ENCODE data around the gene ANXA1.

The ANXA1 gene

GRCh38 chr9:73202980-73203379, 51.3 kb downstream of the ANXA1 start:
- no peak overlapping the region for H3K27ac ChIP-seq (ENCODE audit: insufficient read depth, low read length, poor library complexity, severe bottlenecking)
- H3K4me1 ChIP-seq (ENCODE audit: control insufficient read depth, insufficient read depth, low read length, poor library complexity, severe bottlenecking), result no peaks in the 10 kb centered on the region
- H3K36me3 ChIP-seq (ENCODE audit: control insufficient read depth, insufficient read depth, low read length), result no peaks in the 10 kb centered on the region
- no peak overlapping the region for H3K4me3 ChIP-seq (ENCODE audit: insufficient read depth, low read depth, low read length, poor library complexity, severe bottlenecking)
- no peaks in the 10 kb centered on the region for H3K9me3 ChIP-seq (ENCODE audit: control insufficient read depth, low read length)
- no peaks in the 10 kb centered on the region for H3K27me3 ChIP-seq (replicated peaks; ENCODE audit: control insufficient read depth, insufficient read depth, low read length, poor library complexity, severe bottlenecking)
- DNase-seq, result no peak

GRCh38 chr9:73204936-73205335, 53.3 kb downstream of the ANXA1 start:
- DNase-seq, result no peak
- no peak overlapping the region for H3K27ac ChIP-seq (ENCODE audit: insufficient read depth, low read length, poor library complexity, severe bottlenecking)
- no peaks in the 10 kb centered on the region for H3K27me3 ChIP-seq (replicated peaks; ENCODE audit: control insufficient read depth, insufficient read depth, low read length, poor library complexity, severe bottlenecking)

GRCh38 chr9:73206851-73207250, 55.2 kb downstream of the ANXA1 start:
- H3K27ac ChIP-seq (ENCODE audit: insufficient read depth, low read length, poor library complexity, severe bottlenecking), result no peak overlapping the region
- H3K27me3 ChIP-seq (replicated peaks; ENCODE audit: control insufficient read depth, insufficient read depth, low read length, poor library complexity, severe bottlenecking), result peaks cover 3% of the 10 kb centered on the region
- DNase-seq, result no peak
- no peaks in the 10 kb centered on the region for H3K4me1 ChIP-seq (ENCODE audit: control insufficient read depth, insufficient read depth, low read length, poor library complexity, severe bottlenecking)
- no peak overlapping the region for H3K4me3 ChIP-seq (ENCODE audit: insufficient read depth, low read depth, low read length, poor library complexity, severe bottlenecking)
- no peaks in the 10 kb centered on the region for H3K9me3 ChIP-seq (ENCODE audit: control insufficient read depth, low read length)
- H3K36me3 ChIP-seq (ENCODE audit: control insufficient read depth, insufficient read depth, low read length), result no peaks in the 10 kb centered on the region

More at GRCh38 chr9:73204936-73205335, 53.3 kb downstream of the ANXA1 start:
- Histone ChIP-seq H3K9me3 (ENCODE audit: control insufficient read depth, low read length) (no peaks in the 10 kb centered on the region), H3K4me3 (ENCODE audit: insufficient read depth, low read depth, low read length, poor library complexity, severe bottlenecking) (no peak overlapping the region), H3K36me3 (ENCODE audit: control insufficient read depth, insufficient read depth, low read length) (no peaks in the 10 kb centered on the region), H3K4me1 (ENCODE audit: control insufficient read depth, insufficient read depth, low read length, poor library complexity, severe bottlenecking) (no peaks in the 10 kb centered on the region)

- Histone ChIP-seq H3K27ac (ENCODE audit: insufficient read depth, low read length, poor library complexity, severe bottlenecking) (no peak overlapping the region), H3K27me3 (replicated peaks; ENCODE audit: control insufficient read depth, insufficient read depth, low read length, poor library complexity, severe bottlenecking) (peaks cover 3% of the 10 kb centered on the region), H3K4me1 (ENCODE audit: control insufficient read depth, insufficient read depth, low read length, poor library complexity, severe bottlenecking) (no peaks in the 10 kb centered on the region), H3K4me3 (ENCODE audit: insufficient read depth, low read depth, low read length, poor library complexity, severe bottlenecking) (no peak overlapping the region), H3K36me3 (ENCODE audit: control insufficient read depth, insufficient read depth, low read length) (no peaks in the 10 kb centered on the region), H3K9me3 (ENCODE audit: control insufficient read depth, low read length) (no peaks in the 10 kb centered on the region)
- no peak for DNase-seq
Measured at GRCh38 chr9:73210886-73211666, 59.4 kb downstream of the ANXA1 start.

- DNase-seq, result no peak
- no peak overlapping the region for H3K27ac ChIP-seq (ENCODE audit: insufficient read depth, low read length, poor library complexity, severe bottlenecking)
- H3K9me3 ChIP-seq (ENCODE audit: control insufficient read depth, low read length), result no peaks in the 10 kb centered on the region
- peaks cover 3% of the 10 kb centered on the region for H3K27me3 ChIP-seq (replicated peaks; ENCODE audit: control insufficient read depth, insufficient read depth, low read length, poor library complexity, severe bottlenecking)
- H3K36me3 ChIP-seq (ENCODE audit: control insufficient read depth, insufficient read depth, low read length), result no peaks in the 10 kb centered on the region
- H3K4me3 ChIP-seq (ENCODE audit: insufficient read depth, low read depth, low read length, poor library complexity, severe bottlenecking), result no peak overlapping the region
- no peaks in the 10 kb centered on the region for H3K4me1 ChIP-seq (ENCODE audit: control insufficient read depth, insufficient read depth, low read length, poor library complexity, severe bottlenecking)
Measured at GRCh38 chr9:73213300-73213699, 61.6 kb downstream of the ANXA1 start.

GRCh38 chr9:73215249-73215648, 63.6 kb downstream of the ANXA1 start:
- no peak for DNase-seq
- Histone ChIP-seq H3K9me3 (ENCODE audit: control insufficient read depth, low read length) (no peaks in the 10 kb centered on the region), H3K4me1 (ENCODE audit: control insufficient read depth, insufficient read depth, low read length, poor library complexity, severe bottlenecking) (no peaks in the 10 kb centered on the region), H3K27ac (ENCODE audit: insufficient read depth, low read length, poor library complexity, severe bottlenecking) (no peak overlapping the region), H3K27me3 (replicated peaks; ENCODE audit: control insufficient read depth, insufficient read depth, low read length, poor library complexity, severe bottlenecking) (peaks cover 3% of the 10 kb centered on the region), H3K36me3 (ENCODE audit: control insufficient read depth, insufficient read depth, low read length) (no peaks in the 10 kb centered on the region), H3K4me3 (ENCODE audit: insufficient read depth, low read depth, low read length, poor library complexity, severe bottlenecking) (no peak overlapping the region)

- no peaks in the 10 kb centered on the region for H3K36me3 ChIP-seq (ENCODE audit: control insufficient read depth, insufficient read depth, low read length)
- no peak overlapping the region for H3K4me3 ChIP-seq (ENCODE audit: insufficient read depth, low read depth, low read length, poor library complexity, severe bottlenecking)
- H3K27me3 ChIP-seq (replicated peaks; ENCODE audit: control insufficient read depth, insufficient read depth, low read length, poor library complexity, severe bottlenecking), result no peaks in the 10 kb centered on the region
- H3K27ac ChIP-seq (ENCODE audit: insufficient read depth, low read length, poor library complexity, severe bottlenecking), result no peak overlapping the region
- no peaks in the 10 kb centered on the region for H3K9me3 ChIP-seq (ENCODE audit: control insufficient read depth, low read length)
- no peak for DNase-seq
- no peaks in the 10 kb centered on the region for H3K4me1 ChIP-seq (ENCODE audit: control insufficient read depth, insufficient read depth, low read length, poor library complexity, severe bottlenecking)
Measured at GRCh38 chr9:73216100-73216499, 64.4 kb downstream of the ANXA1 start.
